Panc1 (cell line): ENCODE measurements around the gene SEPTIN5. TPM values are rescaled to one million over a fixed set of nuclear protein-coding genes. Genes with fewer than 3 reads are reported as not detected.

Source experiments
- ATAC-seq: fragments of 200-7000 bp; cut with Tn5 transposase; 2 replicates; pipeline ENCODE4 v1.9.1; 2020; ENCODE audit warnings: mild to moderate bottlenecking, moderate library complexity
- BruUV-seq: library from RNA; stranded (reverse); fragments of 400-500 nt; replicated peaks from 2 replicates; lab custom pipeline; 2021; lab: Mats Ljungman, UMichigan
- CTCF ChIA-PET: fragments of 300-600 bp; sonication (Branson Sonifier 250); formaldehyde crosslinking; loops from one replicate; lab custom pipeline; 2022; ENCODE audit warnings: antibody characterized with exemption; lab: Charles Lee
- POLR2A ChIA-PET: fragments of 300-600 bp; sonication (Branson Sonifier 250); formaldehyde crosslinking; loops from one replicate; lab custom pipeline; 2022; ENCODE audit warnings: antibody characterized with exemption; lab: Charles Lee
- DNase-seq: peaks from one replicate; pipeline ENCODE4 v3.0.0-alpha.2; 2010; ENCODE audit warnings: low read depth, low spot score
- H3K27ac ChIP-seq: 2 replicates; pipeline ENCODE4 v1.5.1; 2011; ENCODE audit warnings: mild to moderate bottlenecking, low read length, inconsistent platforms
- H3K27me3 ChIP-seq: fragments of 200-500 bp; sonication (Bioruptor generic); 2 replicates; pipeline ENCODE4 v1.6.0; 2014; ENCODE audit warnings: low read length, inconsistent platforms; ENCODE audit not compliant: control insufficient read depth, insufficient read depth
- H3K36me3 ChIP-seq: fragments of 200-500 bp; sonication (Bioruptor generic); 2 replicates; pipeline ENCODE4 v1.5.1; 2014; ENCODE audit warnings: inconsistent platforms, mild to moderate bottlenecking, low read length, moderate library complexity; ENCODE audit not compliant: control insufficient read depth, insufficient read depth
- H3K4me1 ChIP-seq: 2 replicates; pipeline ENCODE4 v1.5.1; 2011; ENCODE audit warnings: inconsistent platforms, mild to moderate bottlenecking, low read length, moderate library complexity; ENCODE audit not compliant: control insufficient read depth, insufficient read depth
- H3K4me3 ChIP-seq, 2 experiments: 2 replicates each; pipeline ENCODE4 v1.5.1; 2011 to 2012; ENCODE audit warnings: low read depth in 2 of 2, low read length in 2 of 2, mild to moderate bottlenecking in 2 of 2, inconsistent platforms in 1 of 2, moderate library complexity in 1 of 2
- H3K9me3 ChIP-seq: fragments of 200-500 bp; sonication (Bioruptor generic); 2 replicates; pipeline ENCODE4 v1.5.1; 2014; ENCODE audit warnings: low read depth, mild to moderate bottlenecking, inconsistent platforms, low read length, moderate library complexity; ENCODE audit not compliant: control insufficient read depth, insufficient read depth
- CTCF ChIP-seq: fragments of 450-650 bp; IDR thresholded peaks from 2 replicates; pipeline ENCODE4 v1.5.1; 2017; ENCODE audit warnings: mild to moderate bottlenecking
- POLR2AphosphoS5 ChIP-seq: IDR thresholded peaks from 2 replicates; pipeline ENCODE4 v1.6.1; 2012; ENCODE audit warnings: mild to moderate bottlenecking, low read depth, low read length, moderate library complexity
- SIN3A ChIP-seq: IDR thresholded peaks from 2 replicates; pipeline ENCODE4 v1.6.1; 2012; ENCODE audit warnings: low read depth, mild to moderate bottlenecking, low read length, moderate library complexity, borderline replicate concordance; ENCODE audit not compliant: insufficient read depth
- TCF7L2 ChIP-seq: IDR thresholded peaks from 2 replicates; pipeline ENCODE4 v1.6.1; 2011; ENCODE audit warnings: mild to moderate bottlenecking, low read depth, low read length, inconsistent platforms
- in situ Hi-C: cut with HindIII; loops from 2 replicates; pipeline ENCODE4 v1.10.0; 2016; ENCODE audit warnings: low sequenced_read_pairs, low pct_unique_long_range_greater_than_20kb
- intact Hi-C: fragments of 100-400 bp; cut with micrococcal nuclease; formaldehyde crosslinking; loops from one replicate; pipeline ENCODE4 v1.10.0; 2022; ENCODE audit not compliant: unreplicated experiment
- total RNA-seq: library from RNA; stranded (reverse); gene quantifications from one replicate; pipeline ENCODE4 v1.2.1, GENCODE V29; 2021; ENCODE audit not compliant: unreplicated experiment
- TF ChIP-seq, protein P1 (sequence below), 2 experiments: IDR thresholded peaks; 2 replicates each; pipeline ENCODE4 v1.6.1; 2011 to 2012; ENCODE audit warnings: low read depth in 2 of 2, control low read depth in 1 of 2, low read length in 1 of 2, mild to moderate bottlenecking in 1 of 2, moderate library complexity in 1 of 2; ENCODE audit not compliant: insufficient read depth in 1 of 2

The SEPTIN5 gene
- total RNA-seq, 1 experiment from 2014 or later, result 17.2 TPM

DNA sequence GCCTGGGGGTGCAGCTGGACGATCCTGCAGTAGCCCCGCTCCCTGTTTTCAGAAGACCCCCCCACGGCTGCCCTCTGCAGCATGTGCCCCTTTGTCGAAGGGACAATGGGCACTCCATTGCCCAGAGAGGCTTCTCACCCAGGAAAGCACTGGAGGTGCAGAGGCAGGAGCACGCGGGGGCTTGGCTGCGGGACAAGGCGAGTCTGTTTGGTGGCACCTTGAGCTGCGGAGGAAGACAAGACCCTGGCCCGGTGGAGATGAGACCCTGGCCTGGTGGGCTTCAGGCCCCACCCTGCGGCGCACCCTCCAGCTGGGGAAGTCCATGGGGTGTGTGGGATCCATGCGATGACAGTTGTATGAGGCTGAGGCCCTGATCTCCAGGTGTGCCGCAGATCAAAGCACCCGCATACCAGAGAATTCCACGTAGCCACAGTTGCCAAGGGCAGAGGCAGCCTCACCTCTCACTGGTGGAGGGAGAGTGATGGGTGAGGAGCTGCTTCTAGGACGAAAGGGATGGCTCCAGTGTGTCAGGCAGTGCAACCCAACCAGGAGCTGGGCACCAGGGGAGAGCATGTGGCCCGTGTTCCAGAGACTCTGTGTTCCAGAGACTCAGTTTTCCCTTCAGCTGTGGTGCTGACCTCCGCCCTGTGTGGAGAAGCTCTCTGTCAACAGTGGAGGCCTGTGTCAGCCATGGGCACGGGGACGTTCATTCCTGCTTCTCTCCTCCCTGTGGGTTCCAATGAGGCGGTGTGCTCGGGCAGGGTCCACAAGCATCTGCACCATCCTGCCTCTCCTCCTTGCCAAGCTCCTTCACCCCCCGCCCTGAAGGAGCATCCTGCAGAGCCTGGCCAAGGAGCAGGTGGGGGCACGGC, 56.3 kb downstream of the SEPTIN5 start:
- POLR2A ChIA-PET, result no interaction called here
- TF ChIP-seq TCF7L2 (0 out of 2 replicates have a peak, but pooled peaks have one; percentile 34), POLR2AphosphoS5 (0 out of 2 replicates have a peak, but pooled peaks have one; percentile 23), CTCF (no peak), SIN3A (no peak)
- TF ChIP-seq, protein P1, sequence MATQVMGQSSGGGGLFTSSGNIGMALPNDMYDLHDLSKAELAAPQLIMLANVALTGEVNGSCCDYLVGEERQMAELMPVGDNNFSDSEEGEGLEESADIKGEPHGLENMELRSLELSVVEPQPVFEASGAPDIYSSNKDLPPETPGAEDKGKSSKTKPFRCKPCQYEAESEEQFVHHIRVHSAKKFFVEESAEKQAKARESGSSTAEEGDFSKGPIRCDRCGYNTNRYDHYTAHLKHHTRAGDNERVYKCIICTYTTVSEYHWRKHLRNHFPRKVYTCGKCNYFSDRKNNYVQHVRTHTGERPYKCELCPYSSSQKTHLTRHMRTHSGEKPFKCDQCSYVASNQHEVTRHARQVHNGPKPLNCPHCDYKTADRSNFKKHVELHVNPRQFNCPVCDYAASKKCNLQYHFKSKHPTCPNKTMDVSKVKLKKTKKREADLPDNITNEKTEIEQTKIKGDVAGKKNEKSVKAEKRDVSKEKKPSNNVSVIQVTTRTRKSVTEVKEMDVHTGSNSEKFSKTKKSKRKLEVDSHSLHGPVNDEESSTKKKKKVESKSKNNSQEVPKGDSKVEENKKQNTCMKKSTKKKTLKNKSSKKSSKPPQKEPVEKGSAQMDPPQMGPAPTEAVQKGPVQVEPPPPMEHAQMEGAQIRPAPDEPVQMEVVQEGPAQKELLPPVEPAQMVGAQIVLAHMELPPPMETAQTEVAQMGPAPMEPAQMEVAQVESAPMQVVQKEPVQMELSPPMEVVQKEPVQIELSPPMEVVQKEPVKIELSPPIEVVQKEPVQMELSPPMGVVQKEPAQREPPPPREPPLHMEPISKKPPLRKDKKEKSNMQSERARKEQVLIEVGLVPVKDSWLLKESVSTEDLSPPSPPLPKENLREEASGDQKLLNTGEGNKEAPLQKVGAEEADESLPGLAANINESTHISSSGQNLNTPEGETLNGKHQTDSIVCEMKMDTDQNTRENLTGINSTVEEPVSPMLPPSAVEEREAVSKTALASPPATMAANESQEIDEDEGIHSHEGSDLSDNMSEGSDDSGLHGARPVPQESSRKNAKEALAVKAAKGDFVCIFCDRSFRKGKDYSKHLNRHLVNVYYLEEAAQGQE (IDR thresholded peaks at IDR 0.05; ENCODE audit: insufficient read depth in 1 of 2, low read depth in 2 of 2, low read length in 1 of 2), result no peak
- no peaks in the 10 kb centered on the region for H3K27me3 ChIP-seq
- H3K36me3 ChIP-seq, result no peaks in the 10 kb centered on the region; the same call in 1 of the 2 replicates
- CTCF ChIA-PET, result no interaction called here
- no peak overlapping the region for H3K4me3 ChIP-seq
- H3K9me3 ChIP-seq, result no peaks in the 10 kb centered on the region
- no TSS peak for BruUV-seq
- peaks cover 7% of the 10 kb centered on the region for H3K4me1 ChIP-seq
- intact Hi-C loops (no loop called here), in situ Hi-C loops (no loop called here)
- DNase-seq (no peak), ATAC-seq (no peak)
- no peak overlapping the region for H3K27ac ChIP-seq

- DNase-seq, result no peak
- Histone ChIP-seq H3K9me3 (no peaks in the 10 kb centered on the region), H3K27ac (no peak overlapping the region), H3K27me3 (no peaks in the 10 kb centered on the region), H3K4me1 (peaks cover 7% of the 10 kb centered on the region), H3K36me3 (no peaks in the 10 kb centered on the region), H3K4me3 (no peak overlapping the region)
- ChIA-PET POLR2A (no interaction called here), CTCF (no interaction called here)
- TF ChIP-seq SIN3A, result no peak
- no peak for TF ChIP-seq CTCF
- TF ChIP-seq, protein P1 (IDR thresholded peaks at IDR 0.05; ENCODE audit: insufficient read depth in 1 of 2, low read depth in 2 of 2, low read length in 1 of 2), result no peak
- no peak for TF ChIP-seq TCF7L2
- TF ChIP-seq POLR2AphosphoS5, result no peak
- in situ Hi-C loops (no loop called here), intact Hi-C loops (no loop called here)
- no TSS peak for BruUV-seq
- ATAC-seq, result no peak
Observed at GRCh38 chr22:19772422-19772672, 58.0 kb downstream of the SEPTIN5 start.
